CD4-positive, alpha-beta T cell (primary cell): ENCODE measurements around the gene NETO2. TPM values are rescaled to one million over a fixed set of nuclear protein-coding genes. Genes with fewer than 3 reads are reported as not detected.

Experiments
- ATAC-seq: fragments of 200-7000 bp; cut with Tn5 transposase; one replicate; pipeline ENCODE4 v1.10.0; 2022; ENCODE audit warnings: mild to moderate bottlenecking; ENCODE audit not compliant: poor library complexity
- CTCF ChIA-PET: fragments of 350-600 bp; sonication (Branson Sonifier 250); formaldehyde crosslinking; loops from one replicate; lab custom pipeline; 2021; ENCODE audit warnings: antibody characterized with exemption, inconsistent platforms; lab: Charles Lee
- POLR2A ChIA-PET: fragments of 350-600 bp; sonication (Branson Sonifier 250); formaldehyde crosslinking; loops from one replicate; lab custom pipeline; 2021; ENCODE audit warnings: antibody characterized with exemption, inconsistent platforms; lab: Charles Lee
- DNase-seq, 14 experiments: peaks; one replicate each; pipeline ENCODE4 v3.0.0-alpha.2; 2013 to 2020; ENCODE audit warnings: mixed read lengths in 2 of 14
- H3K27ac ChIP-seq, 2 donors: one replicate each; pipeline versions ENCODE4 v1.5.1 to v1.7.0; 2013; ENCODE audit warnings: low read length in 2 of 2, low read depth in 1 of 2, mild to moderate bottlenecking in 1 of 2
- H3K27me3 ChIP-seq, 2 experiments: 1 replicate in 1 of 2; 2 replicates in 1 of 2; pipeline versions ENCODE4 v1.6.1 to v1.7.0; 2013; ENCODE audit warnings: low read length in 2 of 2, control low read depth in 1 of 2, mild to moderate bottlenecking in 1 of 2, moderate library complexity in 1 of 2; ENCODE audit not compliant: insufficient read depth in 2 of 2, control insufficient read depth in 1 of 2
- H3K36me3 ChIP-seq: one replicate; pipeline ENCODE4 v1.6.1; 2013; ENCODE audit warnings: low read length, control low read depth; ENCODE audit not compliant: insufficient read depth
- H3K4me1 ChIP-seq: one replicate; pipeline ENCODE4 v1.6.1; 2013; ENCODE audit warnings: low read length, control low read depth; ENCODE audit not compliant: insufficient read depth
- H3K4me3 ChIP-seq: one replicate; pipeline ENCODE4 v1.5.1; 2013; ENCODE audit warnings: mild to moderate bottlenecking, low read length, moderate library complexity
- H3K9me3 ChIP-seq, 2 experiments: 1 replicate in 1 of 2; 2 replicates in 1 of 2; pipeline versions ENCODE4 v1.6.1 to v1.7.0; 2013; ENCODE audit warnings: low read length in 2 of 2, mild to moderate bottlenecking in 2 of 2, control low read depth in 1 of 2, moderate library complexity in 1 of 2; ENCODE audit not compliant: control insufficient read depth in 1 of 2, insufficient read depth in 1 of 2
- H3K27ac Mint-ChIP-seq: one replicate; pipeline ENCODE4 v1.8.0; 2020; ENCODE audit warnings: mixed read lengths
- H3K27me3 Mint-ChIP-seq: one replicate; pipeline ENCODE4 v1.8.0; 2021; ENCODE audit warnings: mixed read lengths
- H3K36me3 Mint-ChIP-seq: one replicate; pipeline ENCODE4 v1.8.0; 2021; ENCODE audit warnings: low read depth, mixed read lengths
- H3K4me1 Mint-ChIP-seq: one replicate; pipeline ENCODE4 v1.8.0; 2021; ENCODE audit warnings: low read depth, mixed read lengths
- H3K4me3 Mint-ChIP-seq: one replicate; pipeline ENCODE4 v1.8.0; 2020; ENCODE audit warnings: mild to moderate bottlenecking, mixed read lengths
- H3K9me3 Mint-ChIP-seq: one replicate; pipeline ENCODE4 v1.8.0; 2020; ENCODE audit warnings: mixed read lengths
- CTCF ChIP-seq: fragments of 200-600 bp; IDR thresholded peaks from one replicate; pipeline ENCODE4 v1.8.0; 2022; ENCODE audit warnings: antibody characterized with exemption, mild to moderate bottlenecking
- intact Hi-C, 2 experiments: fragments of 100-400 bp; cut with DNase I in 1 of 2; cut with micrococcal nuclease in 1 of 2; formaldehyde crosslinking; loops; one replicate each; pipeline versions ENCODE4 v1.15.1 to v1.9.0; 2023 to 2025; cut with DNase I, micrococcal nuclease
- total RNA-seq, 174 experiments: library from RNA in 2 of 174; stranded (reverse) in 2 of 174; gene quantifications; one replicate each; pipeline ENCODE4 v1.2.3 and lab custom pipeline; 2021 to 2026

The NETO2 gene
- total RNA-seq, 2 experiments from 2014 or later, result 1.8 to 1.9 TPM

DNA sequence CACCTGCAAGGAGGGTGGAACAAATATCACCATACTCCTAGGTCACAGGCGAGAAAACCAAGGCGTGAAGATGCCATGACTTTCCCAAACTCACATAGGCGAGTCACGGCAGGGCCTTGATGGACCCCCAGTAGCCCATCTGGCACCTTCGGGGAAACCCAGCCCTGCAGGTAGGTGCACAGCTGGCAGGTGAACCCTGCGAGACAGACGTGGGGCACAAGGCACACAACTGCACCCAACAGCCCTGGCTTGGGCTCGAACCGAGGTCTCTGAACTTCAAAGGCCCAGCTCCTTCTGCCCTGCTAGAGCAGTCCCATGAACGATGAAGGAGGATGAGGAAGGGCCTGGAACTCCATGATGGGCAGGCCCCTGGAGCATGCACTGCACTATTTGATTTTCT, 92.7 kb downstream of the NETO2 start:
- Histone ChIP-seq H3K27ac (no peak overlapping the region), H3K4me3 (no peak overlapping the region), H3K27me3 (no peaks in the 10 kb centered on the region), H3K4me1 (peaks cover 2% of the 10 kb centered on the region), H3K9me3 (no peaks in the 10 kb centered on the region), H3K36me3 (no peaks in the 10 kb centered on the region)
- Mint-ChIP-seq H3K36me3 (no peaks in the 10 kb centered on the region), H3K4me3 (no peak overlapping the region), H3K27me3 (no peaks in the 10 kb centered on the region), H3K9me3 (no peaks in the 10 kb centered on the region), H3K4me1 (peaks cover under 1% of the 10 kb centered on the region), H3K27ac (no peak overlapping the region)
- ATAC-seq (no peak), DNase-seq (no peak)
- TF ChIP-seq CTCF, result no peak
- POLR2A ChIA-PET, result no interaction called here
- CTCF ChIA-PET, result no interaction called here
- intact Hi-C loops, result no loop called here

GRCh38 chr16:47049901-47050583, 93.7 kb downstream of the NETO2 start:
- Mint-ChIP-seq H3K27ac (no peak overlapping the region), H3K27me3 (no peaks in the 10 kb centered on the region), H3K4me1 (peaks cover 10% of the 10 kb centered on the region), H3K36me3 (no peaks in the 10 kb centered on the region), H3K9me3 (no peaks in the 10 kb centered on the region), H3K4me3 (no peak overlapping the region)
- ATAC-seq (no peak), DNase-seq (no peak)
- Histone ChIP-seq H3K4me3 (no peak overlapping the region), H3K4me1 (peaks cover 11% of the 10 kb centered on the region), H3K36me3 (no peaks in the 10 kb centered on the region), H3K9me3 (no peaks in the 10 kb centered on the region), H3K27me3 (no peaks in the 10 kb centered on the region), H3K27ac (no peak overlapping the region)
- TF ChIP-seq CTCF, result no peak
- POLR2A ChIA-PET, result no interaction called here
- CTCF ChIA-PET, result interaction anchor here (0.8 to 1.1 kb wide), 2 partner anchors 12 to 1115 kb away, joined by 3 to 4 read pairs; no protein-coding TSS in a partner anchor
- intact Hi-C loops, result no loop called here

- DNase-seq, result no peak
- H3K4me3 Mint-ChIP-seq, result no peak overlapping the region
- POLR2A ChIA-PET, result no interaction called here
- TF ChIP-seq CTCF, result no peak
- Histone ChIP-seq H3K4me1 (peaks cover 11% of the 10 kb centered on the region), H3K4me3 (no peak overlapping the region), H3K9me3 (no peaks in the 10 kb centered on the region), H3K36me3 (no peaks in the 10 kb centered on the region), H3K27ac (no peak overlapping the region), H3K27me3 (no peaks in the 10 kb centered on the region)
- H3K4me1 Mint-ChIP-seq, result peaks cover 14% of the 10 kb centered on the region
- CTCF ChIA-PET, result interaction anchor here (1.0 to 1.2 kb wide), 2 partner anchors 10 to 45 kb away, joined by 3 read pairs; no protein-coding TSS in a partner anchor
- H3K9me3 Mint-ChIP-seq, result no peaks in the 10 kb centered on the region
- H3K27ac Mint-ChIP-seq, result no peak overlapping the region
- H3K27me3 Mint-ChIP-seq, result no peaks in the 10 kb centered on the region
- no peak for ATAC-seq
- no peaks in the 10 kb centered on the region for H3K36me3 Mint-ChIP-seq
- intact Hi-C loops, result no loop called here
These were observed 96.1 kb downstream of the NETO2 start for GRCh38 chr16:47047524-47048203.
